Activated naive CD8-positive, alpha-beta T cell treated with anti-CD3 and anti-CD28 coated beads, Interleukin-2, amount 10 ng/mL, durations not matched to agents 7 days and 5 days (primary cell): ENCODE data around the gene CFAP206. TPM values are rescaled to one million over a fixed set of nuclear protein-coding genes. Genes with fewer than 3 reads are reported as not detected.

Source experiments
- ATAC-seq: fragments of 150-1000 bp; cut with Tn5 transposase; one replicate; pipeline ENCODE4 v1.10.0; 2021; ENCODE audit warnings: low read depth, moderate library complexity
- POLR2A ChIA-PET: fragments of 350-600 bp; sonication (Branson Sonifier 250); formaldehyde crosslinking; loops from one replicate; lab custom pipeline; 2021; ENCODE audit warnings: antibody characterized with exemption; lab: Charles Lee
- DNase-seq: peaks from one replicate; pipeline ENCODE4 v3.0.0; 2021
- H3K27ac Mint-ChIP-seq: one replicate; pipeline ENCODE4 v1.8.0; 2022; ENCODE audit warnings: mild to moderate bottlenecking, mixed read lengths
- H3K27me3 Mint-ChIP-seq: one replicate; pipeline ENCODE4 v1.8.0; 2022; ENCODE audit warnings: mild to moderate bottlenecking, moderate library complexity, mixed read lengths
- H3K36me3 Mint-ChIP-seq: one replicate; pipeline ENCODE4 v1.8.0; 2021; ENCODE audit warnings: mild to moderate bottlenecking, mixed read lengths
- H3K4me1 Mint-ChIP-seq: one replicate; pipeline ENCODE4 v1.8.0; 2021; ENCODE audit warnings: mixed read lengths
- H3K4me3 Mint-ChIP-seq: one replicate; pipeline ENCODE4 v1.8.0; 2022; ENCODE audit warnings: mild to moderate bottlenecking, moderate library complexity, mixed read lengths
- H3K9me3 Mint-ChIP-seq: one replicate; pipeline ENCODE4 v1.8.0; 2021; ENCODE audit warnings: mixed read lengths
- total RNA-seq, 2 experiments: library from RNA; stranded (reverse); gene quantifications; one replicate each; pipeline ENCODE4 v1.2.3, GENCODE V29; 2021

Gene CFAP206
- total RNA-seq, 2 experiments from 2014 or later: not detected

DNA sequence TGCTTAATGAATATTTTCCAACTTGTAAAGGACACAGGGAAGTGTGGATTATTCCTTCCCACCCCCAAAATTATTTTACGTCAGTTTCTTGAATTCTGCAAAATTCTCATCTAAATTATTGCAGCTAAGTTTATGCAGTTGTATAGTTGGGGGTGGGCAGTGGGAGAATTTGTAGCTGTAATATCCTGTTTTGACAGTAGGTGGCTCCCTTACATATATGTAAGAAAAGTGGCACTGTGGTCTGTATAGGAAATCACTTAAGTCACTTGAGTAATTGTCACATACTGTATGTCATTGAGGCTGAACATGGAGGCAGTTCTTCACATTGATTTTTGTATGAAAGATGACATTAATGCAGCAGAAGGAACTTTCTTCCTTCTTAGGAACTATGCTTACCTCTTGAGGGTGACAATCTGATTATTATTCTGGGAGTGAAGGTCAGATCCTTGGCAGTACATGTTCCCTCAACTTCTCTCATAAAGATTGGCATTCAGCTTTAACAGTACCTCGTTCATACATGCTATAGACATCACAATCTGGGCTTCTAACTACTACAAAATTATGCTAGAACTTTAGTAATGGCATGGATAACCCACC lies 14.6 kb upstream of the CFAP206 start:
- POLR2A ChIA-PET: interaction anchor here (1.2 kb wide), 2 partner anchors 15 to 309 kb away, joined by 3 read pairs; partner anchors contain the start of genes AKIRIN2 and CFAP206
- Mint-ChIP-seq H3K27ac (no peak overlapping the region), H3K4me1 (peaks cover 4% of the 10 kb centered on the region), H3K36me3 (no peaks in the 10 kb centered on the region), H3K27me3 (no peaks in the 10 kb centered on the region), H3K4me3 (no peak overlapping the region), H3K9me3 (no peaks in the 10 kb centered on the region)
- DNase-seq (no peak), ATAC-seq (peak; percentile 67)

DNA sequence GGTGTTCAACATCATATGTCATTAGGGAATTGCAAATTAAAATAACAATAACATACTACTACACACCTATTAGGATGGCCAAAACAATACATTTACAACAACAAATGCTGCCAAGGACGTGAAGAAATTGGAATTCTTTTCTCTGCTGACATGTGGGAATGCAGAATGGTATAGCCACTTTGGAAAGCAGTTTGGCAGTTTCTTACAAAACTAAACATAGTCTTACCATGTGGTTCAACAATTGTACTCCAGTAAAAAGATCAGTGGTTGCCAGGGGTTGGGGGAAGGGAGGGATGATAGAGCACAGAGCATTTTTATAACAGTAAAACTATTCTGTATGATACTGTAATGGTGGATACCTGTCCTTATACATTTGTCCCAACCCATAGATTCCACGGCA lies 12.3 kb upstream of the CFAP206 start:
- Mint-ChIP-seq H3K36me3 (no peaks in the 10 kb centered on the region), H3K27me3 (no peaks in the 10 kb centered on the region), H3K4me3 (no peak overlapping the region), H3K4me1 (peaks cover 4% of the 10 kb centered on the region), H3K9me3 (no peaks in the 10 kb centered on the region), H3K27ac (no peak overlapping the region)
- no peak for ATAC-seq
- POLR2A ChIA-PET: no interaction called here
- no peak for DNase-seq

DNA sequence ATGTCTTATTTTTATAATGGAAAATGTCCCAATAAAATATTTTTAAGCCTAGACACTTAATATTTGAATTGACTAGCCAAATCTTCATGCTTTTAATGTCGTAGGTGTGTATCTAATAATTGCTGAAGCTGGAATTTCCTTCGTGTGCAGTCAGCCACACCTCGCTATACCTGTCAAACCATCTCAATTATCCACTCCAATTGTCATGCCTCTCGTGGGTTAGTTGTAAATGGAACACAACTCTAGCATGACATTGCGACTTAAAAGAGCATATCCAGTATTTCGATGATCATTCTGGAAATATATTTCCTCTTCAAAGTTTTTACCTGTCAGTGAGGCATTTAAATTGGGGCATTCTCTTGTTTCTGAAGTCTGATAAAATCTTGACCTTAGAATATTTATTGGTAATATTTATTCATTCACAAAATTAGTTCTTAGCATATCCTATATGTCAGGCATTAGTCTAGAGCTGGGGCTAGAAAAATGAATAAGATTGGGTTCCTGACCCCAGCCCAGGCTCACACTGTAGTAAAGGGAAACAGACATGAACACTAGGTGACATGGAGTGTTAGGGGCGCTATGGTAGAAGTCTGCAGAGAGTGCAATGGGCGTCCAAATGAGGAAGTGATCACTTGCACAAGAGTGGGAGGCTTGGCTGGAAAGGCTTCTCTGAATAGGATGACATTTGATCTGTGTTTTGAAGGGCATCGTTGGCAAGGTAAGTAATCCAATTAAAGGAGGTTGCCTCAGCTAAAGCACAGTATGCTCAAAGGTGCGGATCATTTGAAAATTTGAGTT lies 11.0 kb upstream of the CFAP206 start:
- no peak for DNase-seq
- ATAC-seq: no peak
- Mint-ChIP-seq H3K36me3 (no peaks in the 10 kb centered on the region), H3K4me1 (peaks cover 4% of the 10 kb centered on the region), H3K27ac (no peak overlapping the region), H3K27me3 (no peaks in the 10 kb centered on the region), H3K4me3 (no peak overlapping the region), H3K9me3 (no peaks in the 10 kb centered on the region)
- POLR2A ChIA-PET: no interaction called here

DNA sequence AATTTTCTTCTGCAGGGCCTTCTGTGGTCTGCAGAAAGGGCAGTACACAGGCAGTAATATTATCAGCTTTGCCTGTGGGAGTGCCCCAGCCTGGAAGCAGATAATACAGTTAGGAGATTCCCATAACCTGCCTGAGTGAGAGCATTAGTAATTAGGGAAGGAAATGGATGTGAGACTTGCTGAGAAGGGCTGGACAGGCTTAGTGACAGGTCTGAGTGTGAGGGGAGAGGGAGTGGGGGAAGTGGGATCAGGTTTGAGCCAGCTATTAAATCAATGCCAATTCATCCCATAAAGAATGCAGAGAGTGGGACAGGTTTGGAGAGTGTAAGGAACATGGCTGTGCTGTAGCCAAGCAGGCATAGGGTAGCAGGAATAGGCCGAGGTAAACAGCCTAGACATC lies 10.1 kb upstream of the CFAP206 start:
- Mint-ChIP-seq H3K36me3 (no peaks in the 10 kb centered on the region), H3K27me3 (no peaks in the 10 kb centered on the region), H3K4me3 (no peak overlapping the region), H3K9me3 (no peaks in the 10 kb centered on the region), H3K4me1 (peaks cover 4% of the 10 kb centered on the region), H3K27ac (no peak overlapping the region)
- DNase-seq (no peak), ATAC-seq (no peak)
- POLR2A ChIA-PET: no interaction called here

DNA sequence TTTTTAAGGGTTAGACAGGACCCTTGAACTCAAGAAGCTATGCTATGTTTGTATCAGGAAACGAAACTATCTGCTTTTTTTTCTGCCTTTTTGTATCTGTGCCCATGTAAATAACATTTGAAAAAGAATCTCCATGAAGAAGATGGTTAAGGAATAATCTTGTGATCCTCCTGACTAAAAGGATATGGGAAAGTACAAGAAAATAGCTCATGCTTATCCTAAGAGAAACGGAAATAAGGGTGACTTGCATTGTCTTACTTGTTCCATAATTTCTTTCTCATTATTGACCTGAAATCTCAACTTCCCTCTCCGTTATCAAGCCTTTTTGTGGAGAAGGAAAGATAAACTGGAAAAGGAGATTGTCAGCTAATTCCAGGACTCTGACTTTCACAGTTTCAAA lies 5.9 kb upstream of the CFAP206 start:
- Mint-ChIP-seq H3K9me3 (no peaks in the 10 kb centered on the region), H3K4me1 (no peaks in the 10 kb centered on the region), H3K36me3 (no peaks in the 10 kb centered on the region), H3K27ac (no peak overlapping the region), H3K27me3 (peaks cover 12% of the 10 kb centered on the region), H3K4me3 (no peak overlapping the region)
- ATAC-seq (no peak), DNase-seq (no peak)
- POLR2A ChIA-PET: no interaction called here

DNA sequence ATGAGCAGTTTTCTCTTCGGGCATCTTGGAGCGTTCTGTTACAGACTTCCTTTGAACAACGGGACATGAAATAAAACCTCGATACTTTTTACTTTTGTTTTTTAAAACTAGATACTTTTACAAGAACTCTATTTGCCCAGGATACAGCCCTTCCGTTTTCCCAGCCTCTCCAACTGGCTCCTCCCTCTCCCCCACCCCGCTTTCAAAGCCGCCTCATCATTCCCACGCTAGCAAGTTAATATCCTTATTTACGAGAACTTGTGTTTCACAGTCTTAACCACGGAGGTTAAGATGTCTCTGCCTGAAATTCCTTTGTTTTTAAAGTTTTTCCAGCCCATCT lies 241 bp upstream of the CFAP206 start:
- no peaks in the 10 kb centered on the region for H3K9me3 Mint-ChIP-seq
- ATAC-seq (no peak), DNase-seq (no peak)
- H3K36me3 Mint-ChIP-seq: no peaks in the 10 kb centered on the region
- no peak overlapping the region for H3K27ac Mint-ChIP-seq
- H3K27me3 Mint-ChIP-seq: peaks cover 30% of the 10 kb centered on the region
- peaks cover 4% of the 10 kb centered on the region for H3K4me1 Mint-ChIP-seq
- peak overlapping the region; percentile 83 for H3K4me3 Mint-ChIP-seq
- POLR2A ChIA-PET: interaction anchor here (0.9 to 1.9 kb wide), 2 partner anchors 14 to 295 kb away, joined by 3 to 8 read pairs; partner anchors contain the start of gene AKIRIN2

DNA sequence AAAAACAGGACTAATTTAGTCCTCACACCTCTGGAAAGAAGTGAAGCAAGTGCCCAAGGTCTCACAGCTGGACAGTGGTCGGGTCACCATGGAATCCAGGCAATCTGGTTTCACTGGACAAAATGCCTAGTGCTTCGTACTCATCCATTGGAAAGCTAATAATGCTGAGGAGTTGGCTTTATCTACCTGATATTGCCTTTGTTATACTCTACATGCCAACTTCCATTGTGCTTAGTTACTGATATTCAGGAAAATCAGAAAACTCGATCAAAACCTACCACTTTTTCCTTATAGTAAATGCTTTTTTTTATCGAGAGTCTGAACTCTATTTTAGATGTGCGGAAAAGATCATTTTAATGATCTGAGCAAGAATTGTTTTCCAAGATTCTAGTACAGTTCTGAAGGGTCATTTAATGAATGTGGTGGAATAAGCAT lies 966 bp downstream of the CFAP206 start:
- no peak overlapping the region for H3K27ac Mint-ChIP-seq

DNA sequence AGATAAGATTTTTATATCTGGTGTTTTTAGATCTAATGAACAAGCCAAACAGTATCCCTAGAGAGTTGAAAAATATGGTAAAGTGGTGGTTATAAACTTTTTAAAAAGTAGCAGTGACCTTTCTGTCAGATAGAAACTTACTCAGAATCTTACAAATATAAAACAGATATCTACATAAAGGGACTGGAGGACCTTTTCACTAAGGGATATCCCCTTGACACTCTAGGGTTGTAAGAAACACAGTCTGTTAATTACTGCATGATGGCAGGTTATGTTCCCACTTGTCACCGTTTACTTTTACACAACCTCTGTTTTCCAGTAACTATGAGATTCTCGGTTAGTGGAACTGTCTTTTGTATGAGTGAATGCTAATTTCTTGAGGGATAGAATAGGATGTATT lies 11.5 kb downstream of the CFAP206 start:
- no peaks in the 10 kb centered on the region for H3K36me3 Mint-ChIP-seq
- DNase-seq (no peak), ATAC-seq (no peak)
- H3K9me3 Mint-ChIP-seq: no peaks in the 10 kb centered on the region
- no peak overlapping the region for H3K4me3 Mint-ChIP-seq
- H3K27me3 Mint-ChIP-seq: peaks cover 6% of the 10 kb centered on the region
- H3K27ac Mint-ChIP-seq: no peak overlapping the region
- no peaks in the 10 kb centered on the region for H3K4me1 Mint-ChIP-seq
- POLR2A ChIA-PET: no interaction called here

More for the DNA sequence above, 966 bp downstream of the CFAP206 start:
- peaks cover 30% of the 10 kb centered on the region for H3K27me3 Mint-ChIP-seq
- ATAC-seq (no peak), DNase-seq (no peak)
- H3K36me3 Mint-ChIP-seq: no peaks in the 10 kb centered on the region
- H3K4me3 Mint-ChIP-seq: peak overlapping the region; percentile 83
- POLR2A ChIA-PET: interaction anchor here (1.9 kb wide), 1 partner anchor 293 kb away, joined by 8 read pairs; the partner anchor contains the start of gene AKIRIN2
- H3K4me1 Mint-ChIP-seq: peaks cover 4% of the 10 kb centered on the region
- H3K9me3 Mint-ChIP-seq: no peaks in the 10 kb centered on the region

DNA sequence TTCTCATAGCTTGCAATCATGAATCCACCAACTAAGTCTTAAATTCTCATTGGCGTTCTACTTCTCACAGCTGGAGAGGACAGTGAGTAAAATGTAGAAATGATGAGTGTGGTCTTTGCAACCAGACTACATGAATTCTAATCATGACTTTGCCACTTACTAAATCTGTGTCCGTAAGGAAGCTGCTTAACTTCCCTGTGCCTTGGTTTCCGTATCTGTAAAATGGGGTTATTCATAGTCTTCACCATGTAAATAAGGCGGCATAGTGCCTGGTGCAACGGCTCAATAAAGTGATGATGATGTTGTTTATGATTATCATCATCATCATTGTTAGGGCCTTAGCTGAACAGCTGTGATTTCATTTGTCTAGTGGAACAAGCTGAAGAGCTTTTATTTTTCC lies 12.6 kb downstream of the CFAP206 start:
- H3K36me3 Mint-ChIP-seq: no peaks in the 10 kb centered on the region
- ATAC-seq (no peak), DNase-seq (no peak)
- H3K27me3 Mint-ChIP-seq: peaks cover 6% of the 10 kb centered on the region
- H3K27ac Mint-ChIP-seq: no peak overlapping the region
- POLR2A ChIA-PET: no interaction called here
- no peaks in the 10 kb centered on the region for H3K4me1 Mint-ChIP-seq
- no peak overlapping the region for H3K4me3 Mint-ChIP-seq
- H3K9me3 Mint-ChIP-seq: no peaks in the 10 kb centered on the region

DNA sequence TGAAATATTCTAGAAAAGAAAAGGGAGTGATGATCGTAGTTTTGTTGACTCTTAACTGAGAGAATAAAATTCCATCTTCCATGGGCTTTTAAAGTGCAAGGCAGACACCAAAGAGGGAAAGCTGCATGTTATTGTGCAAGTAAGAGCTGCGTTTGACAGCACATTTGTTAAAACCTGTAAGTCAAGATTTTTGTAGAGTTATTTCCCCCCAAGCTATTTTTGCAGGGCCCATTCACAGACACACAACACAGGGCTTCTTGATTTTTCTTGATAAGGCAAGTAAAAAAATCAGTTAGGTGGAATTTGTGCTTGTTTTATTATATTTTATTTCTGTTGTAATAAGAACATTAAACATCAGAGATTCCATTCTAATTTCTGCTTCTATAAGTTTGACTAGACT lies 13.8 kb downstream of the CFAP206 start:
- Mint-ChIP-seq H3K4me3 (no peak overlapping the region), H3K36me3 (no peaks in the 10 kb centered on the region), H3K4me1 (no peaks in the 10 kb centered on the region), H3K27me3 (peaks cover 9% of the 10 kb centered on the region), H3K9me3 (no peaks in the 10 kb centered on the region), H3K27ac (no peak overlapping the region)
- POLR2A ChIA-PET: no interaction called here
- ATAC-seq (no peak), DNase-seq (no peak)

DNA sequence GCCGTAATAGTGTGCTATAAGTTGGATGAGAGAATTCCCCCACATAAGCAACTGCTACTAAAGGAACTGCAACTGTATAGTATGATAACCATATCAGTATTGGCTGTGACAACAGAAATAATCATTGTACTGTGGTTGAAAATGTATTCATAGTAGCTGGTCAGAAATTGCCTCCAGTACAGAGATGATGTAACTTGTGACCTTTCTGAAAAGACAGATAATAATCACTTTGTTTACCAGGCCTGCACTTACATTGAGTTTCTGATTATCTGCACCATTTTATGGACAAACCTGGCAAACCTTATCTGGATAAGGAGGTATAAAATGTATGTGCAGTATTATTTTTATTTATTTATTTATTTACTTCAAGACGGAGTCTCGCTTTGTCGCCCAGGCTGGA lies 19.0 kb downstream of the CFAP206 start:
- Mint-ChIP-seq H3K9me3 (no peaks in the 10 kb centered on the region), H3K4me3 (no peak overlapping the region), H3K27me3 (peaks cover 16% of the 10 kb centered on the region), H3K27ac (no peak overlapping the region), H3K36me3 (no peaks in the 10 kb centered on the region), H3K4me1 (no peaks in the 10 kb centered on the region)
- DNase-seq: no peak
- POLR2A ChIA-PET: no interaction called here
- ATAC-seq: no peak

DNA sequence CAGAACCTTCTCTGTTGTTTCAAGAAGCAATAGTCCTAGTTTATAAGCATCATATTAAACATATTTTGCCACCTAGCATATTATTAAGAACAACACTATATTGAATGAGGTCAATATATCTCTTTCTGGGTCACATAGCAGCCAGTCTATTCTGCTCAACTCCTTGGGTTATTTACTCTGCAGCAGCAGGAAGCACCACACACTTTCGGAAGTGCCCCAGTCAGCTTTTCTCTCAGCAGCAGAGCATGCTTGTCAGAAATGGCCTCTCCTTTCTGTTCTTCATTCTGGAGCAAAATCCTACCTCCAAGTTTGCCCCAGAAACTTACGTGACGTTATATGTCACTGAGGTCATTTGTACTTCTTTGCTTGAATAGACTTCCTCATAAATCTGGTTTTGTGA lies 22.7 kb downstream of the CFAP206 start:
- H3K27me3 Mint-ChIP-seq: peaks cover 12% of the 10 kb centered on the region
- no peaks in the 10 kb centered on the region for H3K4me1 Mint-ChIP-seq
- no peak overlapping the region for H3K27ac Mint-ChIP-seq
- H3K36me3 Mint-ChIP-seq: no peaks in the 10 kb centered on the region
- H3K4me3 Mint-ChIP-seq: no peak overlapping the region
- DNase-seq (no peak), ATAC-seq (no peak)
- H3K9me3 Mint-ChIP-seq: no peaks in the 10 kb centered on the region
- POLR2A ChIA-PET: no interaction called here

DNA sequence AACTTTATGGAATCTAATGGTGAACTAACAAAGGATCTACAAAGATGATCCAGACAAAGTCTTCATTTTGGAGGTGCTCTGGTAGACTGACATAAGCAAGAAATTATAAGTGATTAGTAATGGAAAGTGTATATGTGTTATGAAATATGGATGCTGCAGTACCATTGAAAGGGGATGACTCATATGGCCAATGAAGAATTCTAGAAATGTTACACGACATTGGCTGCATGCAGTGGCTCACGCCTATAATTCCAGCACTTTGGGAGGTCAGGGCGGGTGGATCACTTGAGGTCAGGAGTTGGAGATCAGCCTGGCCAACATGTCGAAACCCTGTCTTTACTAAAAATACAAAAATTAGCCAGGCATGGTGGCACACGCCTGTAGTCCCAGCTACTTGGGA lies 23.5 kb downstream of the CFAP206 start:
- Mint-ChIP-seq H3K36me3 (no peaks in the 10 kb centered on the region), H3K27ac (no peak overlapping the region), H3K27me3 (peaks cover 9% of the 10 kb centered on the region), H3K9me3 (no peaks in the 10 kb centered on the region), H3K4me3 (no peak overlapping the region), H3K4me1 (no peaks in the 10 kb centered on the region)
- DNase-seq: no peak
- ATAC-seq: no peak
- POLR2A ChIA-PET: no interaction called here

DNA sequence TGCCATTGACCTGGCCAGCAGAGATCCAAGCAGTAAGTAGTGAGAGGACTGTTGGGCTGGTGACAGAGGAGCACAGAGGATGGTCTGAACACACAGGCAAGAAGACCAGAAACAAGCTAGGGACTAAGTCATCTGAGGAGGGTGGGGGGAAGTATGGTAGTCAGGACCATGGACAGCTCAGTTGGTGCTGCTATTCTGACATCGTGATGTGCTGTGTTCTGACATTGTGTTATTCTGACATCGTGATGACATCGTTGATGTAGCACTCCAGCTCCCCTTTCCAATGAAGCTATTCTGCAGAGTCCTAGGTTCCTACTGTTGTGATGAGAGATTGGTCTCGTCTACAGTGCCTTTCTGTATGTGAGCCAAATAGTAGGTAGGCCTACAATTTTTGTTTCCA lies 28.7 kb downstream of the CFAP206 start:
- POLR2A ChIA-PET: no interaction called here
- no peaks in the 10 kb centered on the region for H3K4me1 Mint-ChIP-seq
- H3K27me3 Mint-ChIP-seq: peaks cover 2% of the 10 kb centered on the region
- H3K4me3 Mint-ChIP-seq: no peak overlapping the region
- DNase-seq (peak; percentile 37), ATAC-seq (peak; percentile 77)
- no peaks in the 10 kb centered on the region for H3K9me3 Mint-ChIP-seq
- no peaks in the 10 kb centered on the region for H3K36me3 Mint-ChIP-seq
- no peak overlapping the region for H3K27ac Mint-ChIP-seq
